ENCODE data around the gene PGM5. TPM values are rescaled to one million over a fixed set of nuclear protein-coding genes. Genes with fewer than 3 reads are reported as not detected.

The PGM5 gene
- total RNA-seq, 1 donor from 2014 or later = 0.79 TPM

- Histone ChIP-seq H3K36me3 (ENCODE audit: control insufficient read depth, insufficient read depth, low read length) (no peaks in the 10 kb centered on the region), H3K4me3 (ENCODE audit: low read depth, low read length) (no peak overlapping the region), H3K27me3 (ENCODE audit: control insufficient read depth, insufficient read depth, low read length) (no peaks in the 10 kb centered on the region)
- no peak for DNase-seq (ENCODE audit: low read depth)
- TF ChIP-seq CTCF (IDR thresholded peaks at IDR 0.05; ENCODE audit: insufficient read depth, low read length, poor library complexity, severe bottlenecking) = no peak
These were observed 211.2 kb downstream of the PGM5 start for GRCh38 chr9:68567565-68567964.

GRCh38 chr9:68574150-68574549 lies 217.7 kb downstream of the PGM5 start:
- Histone ChIP-seq H3K36me3 (ENCODE audit: control insufficient read depth, insufficient read depth, low read length) (no peaks in the 10 kb centered on the region), H3K27me3 (ENCODE audit: control insufficient read depth, insufficient read depth, low read length) (no peaks in the 10 kb centered on the region), H3K4me3 (ENCODE audit: low read depth, low read length) (no peak overlapping the region)
- TF ChIP-seq CTCF (IDR thresholded peaks at IDR 0.05; ENCODE audit: insufficient read depth, low read length, poor library complexity, severe bottlenecking) = peak; percentile 12
- no peak for DNase-seq (ENCODE audit: low read depth)

- Histone ChIP-seq H3K4me3 (ENCODE audit: low read depth, low read length) (no peak overlapping the region), H3K36me3 (ENCODE audit: control insufficient read depth, insufficient read depth, low read length) (no peaks in the 10 kb centered on the region), H3K27me3 (ENCODE audit: control insufficient read depth, insufficient read depth, low read length) (no peaks in the 10 kb centered on the region)
- TF ChIP-seq CTCF (IDR thresholded peaks at IDR 0.05; ENCODE audit: insufficient read depth, low read length, poor library complexity, severe bottlenecking) = no peak
- no peak for DNase-seq (ENCODE audit: low read depth)
These were observed 219.4 kb downstream of the PGM5 start for GRCh38 chr9:68575817-68576216.

GRCh38 chr9:68577774-68578591 lies 221.6 kb downstream of the PGM5 start:
- no peak overlapping the region for H3K4me3 ChIP-seq (ENCODE audit: low read depth, low read length)
- H3K36me3 ChIP-seq (ENCODE audit: control insufficient read depth, insufficient read depth, low read length) = no peaks in the 10 kb centered on the region
- no peaks in the 10 kb centered on the region for H3K27me3 ChIP-seq (ENCODE audit: control insufficient read depth, insufficient read depth, low read length)
- no peak for TF ChIP-seq CTCF (IDR thresholded peaks at IDR 0.05; ENCODE audit: insufficient read depth, low read length, poor library complexity, severe bottlenecking)
- no peak for DNase-seq (ENCODE audit: low read depth)

Other genes with a start within 250 kb of the PGM5 start
- 19.4 and 19.9 TPM in 2 replicates for gene ZNG1C, start 114.6 kb upstream of the PGM5 start, total RNA-seq
- not detected in 2 replicates for gene FOXD4L3, start 53.7 kb upstream of the PGM5 start, total RNA-seq
- not detected in 2 replicates for gene TMEM252, start 184.3 kb downstream of the PGM5 start, total RNA-seq

Measured in kidney epithelial cell (primary cell).